Mesothelial cell of epicardium (in vitro differentiated cells): ENCODE measurements around the gene REXO1. TPM values are rescaled to one million over a fixed set of nuclear protein-coding genes. Genes with fewer than 3 reads are reported as not detected.

Experiments
- DNase-seq, 2 experiments: peaks; one replicate each; pipeline ENCODE4 v3.0.0; 2021; ENCODE audit warnings: low spot score in 2 of 2; ENCODE audit not compliant: unreplicated experiment in 2 of 2
- H3K27ac Mint-ChIP-seq: 2 replicates; pipeline ENCODE4 v1.8.0; 2021; ENCODE audit warnings: mixed read lengths
- H3K27me3 Mint-ChIP-seq: 2 replicates; pipeline ENCODE4 v1.8.0; 2021; ENCODE audit warnings: low read depth, mixed read lengths
- H3K36me3 Mint-ChIP-seq: 2 replicates; pipeline ENCODE4 v1.8.0; 2021; ENCODE audit warnings: mixed read lengths
- H3K4me1 Mint-ChIP-seq: 2 replicates; pipeline ENCODE4 v1.8.0; 2021; ENCODE audit warnings: mixed read lengths
- H3K4me3 Mint-ChIP-seq: 2 replicates; pipeline ENCODE4 v1.8.0; 2021; ENCODE audit warnings: mild to moderate bottlenecking, moderate library complexity, mixed read lengths
- H3K9me3 Mint-ChIP-seq: 2 replicates; pipeline ENCODE4 v1.8.0; 2021; ENCODE audit warnings: mixed read lengths
- CTCF ChIP-seq: fragments of 200-600 bp; sonication (generic); IDR thresholded peaks from one replicate; pipeline ENCODE4 v1.5.0; 2021; ENCODE audit warnings: antibody characterized with exemption; ENCODE audit not compliant: unreplicated experiment
- total RNA-seq: library from RNA; stranded (reverse); gene quantifications from 3 replicates; pipeline ENCODE4 v1.2.1, GENCODE V29; 2021

Gene REXO1
- total RNA-seq, 1 donor from 2014 or later: 46.6 TPM

- H3K27me3 Mint-ChIP-seq: no peaks in the 10 kb centered on the region
- H3K9me3 Mint-ChIP-seq: no peaks in the 10 kb centered on the region
- no peaks in the 10 kb centered on the region for H3K36me3 Mint-ChIP-seq
- no peak overlapping the region for H3K27ac Mint-ChIP-seq
- H3K4me1 Mint-ChIP-seq: peaks cover 24% of the 10 kb centered on the region
- no peak overlapping the region for H3K4me3 Mint-ChIP-seq
- TF ChIP-seq CTCF: no peak
- DNase-seq: no peak
These were observed 23.3 kb upstream of the REXO1 start for GRCh38 chr19:1871630-1872029.

GRCh38 chr19:1871140-1871597 is 22.9 kb upstream of the REXO1 start:
- no peak for TF ChIP-seq CTCF
- H3K27ac Mint-ChIP-seq: no peak overlapping the region
- no peaks in the 10 kb centered on the region for H3K9me3 Mint-ChIP-seq
- no peaks in the 10 kb centered on the region for H3K27me3 Mint-ChIP-seq
- no peak overlapping the region for H3K4me3 Mint-ChIP-seq
- no peak for DNase-seq
- H3K36me3 Mint-ChIP-seq: no peaks in the 10 kb centered on the region
- peaks cover 24% of the 10 kb centered on the region for H3K4me1 Mint-ChIP-seq

- Mint-ChIP-seq H3K27ac (no peak overlapping the region), H3K4me1 (peaks cover 8% of the 10 kb centered on the region), H3K9me3 (no peaks in the 10 kb centered on the region), H3K36me3 (no peaks in the 10 kb centered on the region), H3K27me3 (no peaks in the 10 kb centered on the region), H3K4me3 (no peak overlapping the region)
- no peak for TF ChIP-seq CTCF
- no peak for DNase-seq
These were observed 20.7 kb upstream of the REXO1 start for GRCh38 chr19:1868971-1869370.

- H3K9me3 Mint-ChIP-seq: no peaks in the 10 kb centered on the region
- H3K4me3 Mint-ChIP-seq: no peak overlapping the region
- peaks cover 2% of the 10 kb centered on the region for H3K4me1 Mint-ChIP-seq
- no peak for TF ChIP-seq CTCF
- no peaks in the 10 kb centered on the region for H3K36me3 Mint-ChIP-seq
- no peak for DNase-seq
- H3K27ac Mint-ChIP-seq: peak overlapping the region; percentile 53
- H3K27me3 Mint-ChIP-seq: peaks cover 2% of the 10 kb centered on the region
These were observed 19.1 kb upstream of the REXO1 start for GRCh38 chr19:1867349-1867724.

GRCh38 chr19:1866693-1867348 is 18.5 kb upstream of the REXO1 start:
- H3K9me3 Mint-ChIP-seq: no peaks in the 10 kb centered on the region

More at GRCh38 chr19:1866693-1867348, 18.5 kb upstream of the REXO1 start:
- no peak for TF ChIP-seq CTCF
- no peak overlapping the region for H3K27ac Mint-ChIP-seq
- H3K27me3 Mint-ChIP-seq: peaks cover 4% of the 10 kb centered on the region
- H3K4me1 Mint-ChIP-seq: peaks cover 6% of the 10 kb centered on the region
- DNase-seq: no peak
- H3K36me3 Mint-ChIP-seq: no peaks in the 10 kb centered on the region
- no peak overlapping the region for H3K4me3 Mint-ChIP-seq
